Epidermal melanocyte (primary cell): ENCODE measurements around the gene F11.
"Not testable (repeated sequence)": the region's sequence is repeated elsewhere in the genome, so short reads cannot be mapped to it uniquely, and the experiment has no call there.

ENCODE experiments used
- DNase-seq: peaks from one replicate; pipeline ENCODE4 v3.0.0; 2011; ENCODE audit warnings: low spot score; ENCODE audit not compliant: insufficient read length

Gene F11

GRCh38 chr4:186298031-186298647 is 32.1 kb downstream of the F11 start:
- no peak for DNase-seq

- no peak for DNase-seq
Observed at GRCh38 chr4:186299291-186299690, 33.3 kb downstream of the F11 start.

- DNase-seq, result no peak
Observed at GRCh38 chr4:186300659-186301390, 34.8 kb downstream of the F11 start.

GRCh38 chr4:186304216-186304615 is 38.2 kb downstream of the F11 start:
- no peak for DNase-seq

GRCh38 chr4:186304866-186305505 is 39.0 kb downstream of the F11 start:
- DNase-seq, result no peak

- no peak for DNase-seq
Observed at GRCh38 chr4:186307497-186307896, 41.5 kb downstream of the F11 start.

GRCh38 chr4:186307916-186308315 is 41.9 kb downstream of the F11 start:
- no peak for DNase-seq

- DNase-seq, result no peak
Observed at GRCh38 chr4:186318481-186318880, 52.5 kb downstream of the F11 start.

GRCh38 chr4:186324660-186325059 is 58.7 kb downstream of the F11 start:
- not testable (repeated sequence) for DNase-seq

GRCh38 chr4:186326391-186326790 is 60.4 kb downstream of the F11 start:
- DNase-seq, result no peak

- DNase-seq, result no peak
Observed at GRCh38 chr4:186329372-186329771, 63.4 kb downstream of the F11 start.

GRCh38 chr4:186330368-186330767 is 64.4 kb downstream of the F11 start:
- no peak for DNase-seq

GRCh38 chr4:186335793-186336192 is 69.8 kb downstream of the F11 start:
- DNase-seq, result no peak
